Ishikawa (cell line): ENCODE measurements around the gene TBX10.
"Not testable (repeated sequence)": the region's sequence is repeated elsewhere in the genome, so short reads cannot be mapped to it uniquely, and the experiment has no call there.

Experiments used
- CEBPB ChIP-seq: IDR thresholded peaks from 2 replicates; pipeline ENCODE4 v1.6.1; 2012
- CREB1 ChIP-seq: IDR thresholded peaks from 2 replicates; pipeline ENCODE4 v1.6.1; 2012; ENCODE audit warnings: low read depth
- EP300 ChIP-seq: IDR thresholded peaks from 2 replicates; pipeline ENCODE4 v1.6.1; 2012; ENCODE audit warnings: borderline replicate concordance
- YY1 ChIP-seq: IDR thresholded peaks from 2 replicates; pipeline ENCODE4 v1.6.1; 2012; ENCODE audit warnings: low read depth

- TF ChIP-seq CEBPB, CREB1: not testable (repeated sequence)
- TF ChIP-seq YY1 (0 out of 2 replicates have a peak, but pooled peaks have one; percentile 19), EP300 (peak; percentile 58; the same call in 1 of the 2 replicates)
Measured at GRCh38 chr11:67682126-67683034, 42.8 kb upstream of the TBX10 start.
